MV-4-11 (cell line): Measurements from ENCODE around the gene GNPDA1.

Experiments used
- DNase-seq: peaks from one replicate; lab custom pipeline; 2025; lab: John Stamatoyannopoulos, UW

Gene GNPDA1

DNA sequence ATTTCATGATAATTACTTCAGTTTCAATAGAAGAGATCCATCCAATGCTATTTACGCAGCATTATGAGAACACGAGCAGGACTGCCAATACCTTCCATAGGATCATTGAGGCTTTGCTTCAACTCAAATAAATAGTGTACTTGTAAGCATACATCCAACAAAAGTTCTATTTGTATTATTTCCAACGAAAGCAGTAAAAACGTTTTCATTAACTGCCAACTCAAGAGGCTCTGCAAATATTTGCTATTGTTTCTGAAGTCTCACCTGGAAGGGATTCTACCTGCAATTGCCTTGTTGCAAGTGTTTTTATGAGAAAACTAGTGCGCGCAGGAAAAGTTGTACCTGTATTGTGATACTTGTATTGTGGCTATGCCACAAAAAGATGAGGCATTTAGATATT lies 11.0 kb upstream of the GNPDA1 start:
- DNase-seq: no peak

GRCh38 chr5:142020122-142020659 lies 7.4 kb upstream of the GNPDA1 start:
- no peak for DNase-seq

DNA sequence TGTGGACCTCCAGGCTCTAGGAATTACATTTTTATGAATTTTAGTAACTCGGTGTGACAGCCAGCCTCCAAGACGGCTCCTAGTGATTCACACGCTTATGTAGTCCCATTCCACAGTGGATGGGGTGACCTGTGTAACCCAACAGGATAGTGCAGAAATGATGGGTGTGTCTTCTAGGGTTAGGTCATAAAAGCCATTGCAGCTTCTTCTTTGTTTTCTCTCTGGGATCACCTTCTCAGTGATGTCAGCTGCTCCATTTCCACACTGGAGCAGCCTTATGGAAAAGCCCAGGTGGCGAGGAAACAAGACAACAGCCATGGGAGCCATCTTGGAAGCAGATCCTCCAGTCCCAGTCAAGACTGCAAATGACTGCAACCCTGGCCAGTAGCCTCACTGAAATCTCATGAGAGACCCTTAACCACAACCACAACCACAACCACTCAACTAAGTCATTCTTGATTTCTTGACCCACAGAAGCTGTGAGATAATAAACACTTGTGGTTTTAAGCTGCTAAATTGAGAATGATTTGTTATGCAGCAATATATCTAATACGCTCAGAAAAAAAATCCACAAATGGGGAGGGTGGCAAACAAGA lies 5.1 kb upstream of the GNPDA1 start:
- DNase-seq: peak; percentile 73

GRCh38 chr5:142016556-142016955 lies 3.7 kb upstream of the GNPDA1 start:
- no peak for DNase-seq

DNA sequence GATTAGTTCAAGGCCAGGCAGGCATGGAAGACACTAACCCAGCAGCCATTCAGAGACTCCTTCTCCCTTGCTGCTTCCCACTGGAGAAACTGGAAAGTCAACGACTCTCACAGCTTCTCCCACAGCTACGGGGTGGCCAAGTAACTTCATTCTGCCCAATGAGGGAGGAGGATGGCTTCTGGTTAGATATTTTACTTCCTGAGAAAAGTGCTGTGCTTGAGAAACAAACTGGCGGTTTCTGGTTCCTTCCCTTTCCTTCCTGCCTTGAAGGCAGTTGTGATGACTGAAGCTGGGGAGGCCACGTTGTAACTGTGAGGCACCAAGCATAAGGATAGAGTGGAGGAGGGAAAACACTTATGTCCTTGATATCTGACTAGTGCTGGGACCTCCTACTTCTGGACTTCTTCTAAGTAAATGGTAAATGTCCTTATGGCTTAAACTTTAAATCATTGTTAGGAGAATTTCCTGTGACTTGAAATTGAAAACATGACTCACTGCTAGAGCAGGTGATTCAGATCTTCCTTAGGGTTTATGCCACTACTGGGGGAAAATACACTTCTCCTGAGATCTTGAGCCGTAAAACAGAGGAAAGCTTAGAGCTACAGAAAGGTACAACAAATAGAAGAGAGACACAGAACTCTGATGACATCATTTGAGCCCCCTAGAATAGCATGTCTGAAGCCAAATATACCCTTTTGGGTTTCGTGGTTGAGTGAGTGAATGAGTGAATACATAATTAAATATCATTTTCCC lies 3.1 kb upstream of the GNPDA1 start:
- DNase-seq: peak; percentile 88

DNA sequence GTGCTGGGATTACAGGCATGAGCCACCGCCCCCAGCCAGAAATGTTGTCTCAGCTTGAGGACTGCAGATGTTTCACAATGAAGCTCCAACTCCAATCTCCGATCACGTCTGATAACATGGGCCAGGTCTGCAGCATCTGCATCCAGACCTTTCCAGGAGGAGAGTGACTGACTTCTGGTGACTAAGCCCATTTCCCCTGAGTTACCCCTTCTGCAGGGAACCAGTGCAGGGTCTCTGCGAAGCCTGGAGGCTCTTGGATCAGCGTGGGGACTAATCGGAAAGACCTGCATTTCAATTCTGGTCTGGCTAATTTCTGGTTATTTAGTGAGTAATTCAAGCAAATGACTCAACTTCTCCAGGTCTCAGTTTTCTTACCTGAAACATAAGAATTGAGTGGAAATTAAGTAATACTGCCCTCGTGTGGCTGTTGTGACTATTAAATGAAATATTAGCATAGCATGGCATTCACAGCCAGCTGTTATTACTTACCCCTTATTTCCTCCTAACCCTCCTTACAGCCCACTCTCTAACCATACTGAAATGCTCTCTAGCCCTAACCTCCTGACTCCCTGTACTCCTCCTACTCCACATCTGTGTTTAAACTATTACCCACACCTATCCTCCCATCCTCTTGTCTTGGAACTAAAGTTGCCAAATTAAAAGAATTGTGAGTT lies 2.2 kb upstream of the GNPDA1 start:
- DNase-seq: peak; percentile 40

- no peak for DNase-seq
Observed at GRCh38 chr5:142013734-142014521, 1.1 kb upstream of the GNPDA1 start.

DNA sequence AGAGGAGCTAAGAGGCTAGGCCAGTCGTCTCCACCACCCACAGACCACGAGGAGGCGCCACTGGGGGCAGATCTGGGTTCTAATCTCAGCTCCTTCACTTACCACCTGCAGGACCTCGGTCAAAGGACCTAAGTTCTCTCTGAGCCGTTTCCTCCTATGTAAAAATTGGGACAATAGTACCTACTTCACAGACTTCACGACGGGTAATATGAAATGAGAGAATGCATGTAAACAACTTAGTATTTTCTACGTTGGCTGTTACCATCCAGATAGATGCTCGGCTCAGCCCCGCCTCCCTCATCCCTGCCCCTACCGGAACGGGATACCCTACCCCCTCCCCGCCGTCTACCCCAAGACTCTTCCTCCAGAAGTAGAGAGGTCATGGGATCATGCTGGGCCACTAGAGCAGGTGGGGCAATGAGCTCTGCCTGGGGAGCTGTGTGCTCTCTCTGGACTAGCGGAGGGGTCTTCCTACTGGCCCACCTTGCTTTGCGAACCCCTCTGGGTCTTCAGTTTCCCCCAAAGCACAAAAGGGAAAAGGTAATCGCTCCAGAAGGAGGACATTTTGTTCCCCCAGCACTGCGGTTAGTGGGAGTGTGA lies 541 bp downstream of the GNPDA1 start:
- peak; percentile 24 for DNase-seq

DNA sequence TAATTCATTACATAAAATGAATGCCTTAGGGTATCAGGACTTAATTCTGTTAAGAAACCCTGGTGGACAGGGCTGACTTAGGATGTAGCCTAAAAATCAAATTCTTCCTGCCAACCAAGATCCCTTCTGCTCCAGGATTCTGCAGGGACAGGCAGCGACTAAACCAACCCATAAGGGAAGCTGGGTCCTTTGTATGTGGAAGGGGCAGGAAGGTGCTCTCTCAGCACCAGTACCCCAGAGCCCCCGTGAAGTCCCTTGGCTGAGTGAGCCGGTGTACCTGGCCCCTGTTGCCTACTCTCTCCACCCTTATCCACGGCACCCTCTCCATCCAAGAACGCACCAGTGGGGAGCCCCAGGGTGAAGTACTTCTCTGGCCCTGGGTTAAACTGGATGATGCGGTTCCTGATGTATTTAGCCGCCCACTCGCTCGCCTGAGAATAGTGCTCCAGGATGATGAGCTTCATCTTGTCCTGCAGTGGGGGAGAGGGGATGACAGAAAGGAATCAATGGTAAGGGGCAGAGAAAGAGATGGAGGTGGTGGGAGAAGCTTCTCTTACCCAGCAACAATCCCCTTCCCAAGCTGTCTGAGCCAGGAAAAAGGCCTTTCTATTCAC lies 1.1 kb downstream of the GNPDA1 start:
- no peak for DNase-seq

- DNase-seq: no peak
Observed at GRCh38 chr5:142009886-142010285, 2.9 kb downstream of the GNPDA1 start.

- DNase-seq: no peak
Observed at GRCh38 chr5:142008813-142009212, 4.0 kb downstream of the GNPDA1 start.

- no peak for DNase-seq
Observed at GRCh38 chr5:142007237-142007544, 5.6 kb downstream of the GNPDA1 start.

- peak; percentile 90 for DNase-seq
Observed at GRCh38 chr5:142006363-142007236, 6.2 kb downstream of the GNPDA1 start.

DNA sequence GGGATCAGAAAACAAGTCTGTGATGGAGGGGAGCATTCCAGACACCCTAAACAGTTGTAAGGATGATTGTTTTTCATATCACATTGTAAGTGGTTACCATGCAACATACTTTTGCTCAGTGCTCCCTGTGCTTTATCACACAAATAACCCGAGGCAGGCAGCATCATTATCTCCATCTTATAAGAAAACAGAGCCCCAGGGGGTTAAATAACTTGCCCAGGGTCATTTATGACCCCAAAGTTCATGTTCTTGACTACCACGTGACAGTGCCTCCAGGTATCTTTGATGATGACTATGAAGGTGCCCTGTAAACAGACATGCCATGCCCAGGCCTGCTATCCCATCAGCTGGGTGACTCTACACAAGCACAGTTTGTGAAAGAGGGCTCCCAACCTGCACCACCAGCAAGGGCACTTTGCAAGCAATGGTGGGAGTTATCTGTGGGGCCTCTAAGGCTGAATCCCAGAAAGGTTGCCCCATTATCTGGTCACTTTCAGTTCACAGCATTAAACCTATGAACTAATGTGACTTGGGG lies 9.5 kb downstream of the GNPDA1 start:
- DNase-seq: no peak

DNA sequence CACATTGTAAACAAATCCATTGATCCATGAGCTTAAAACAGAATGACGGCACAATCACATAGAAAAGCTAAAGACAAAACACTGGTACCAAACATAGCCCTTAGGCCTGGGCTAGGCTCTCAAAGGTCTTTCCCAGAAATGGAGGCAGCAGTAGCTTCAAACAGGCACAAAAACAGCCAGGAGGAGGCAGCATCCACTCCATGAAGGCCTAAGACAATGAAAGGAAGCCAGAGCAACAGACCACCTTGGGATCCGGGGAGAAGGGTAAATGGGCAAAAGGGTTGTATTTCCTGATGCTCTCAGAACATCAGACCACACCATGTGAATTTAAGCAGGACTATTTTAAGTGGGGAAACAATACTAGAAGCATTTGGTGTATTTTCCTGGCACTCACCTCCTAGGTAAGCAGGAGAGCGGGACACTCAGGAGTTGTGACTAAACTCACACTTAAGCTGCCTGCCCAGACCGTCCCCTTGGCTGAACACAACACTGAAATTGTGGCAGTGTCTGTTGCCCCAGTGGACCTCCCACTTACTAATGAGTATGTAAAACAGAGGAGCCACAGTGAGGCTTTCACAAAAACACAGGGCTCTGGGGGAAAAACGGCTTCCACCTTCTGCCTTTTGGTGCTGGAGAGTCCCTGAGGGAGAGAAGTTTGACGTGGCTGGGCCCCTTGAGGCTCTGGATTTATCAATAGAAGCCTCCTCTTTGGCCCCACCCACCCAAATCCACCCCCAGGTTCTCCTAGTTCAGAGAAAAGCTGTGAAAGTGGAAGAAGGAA lies 11.9 kb downstream of the GNPDA1 start:
- DNase-seq: peak; percentile 21

GRCh38 chr5:142000173-142000572 lies 12.7 kb downstream of the GNPDA1 start:
- no peak for DNase-seq

- no peak for DNase-seq
Observed at GRCh38 chr5:141997358-141997960, 15.4 kb downstream of the GNPDA1 start.

GRCh38 chr5:141995656-141996055 lies 17.2 kb downstream of the GNPDA1 start:
- DNase-seq: no peak

DNA sequence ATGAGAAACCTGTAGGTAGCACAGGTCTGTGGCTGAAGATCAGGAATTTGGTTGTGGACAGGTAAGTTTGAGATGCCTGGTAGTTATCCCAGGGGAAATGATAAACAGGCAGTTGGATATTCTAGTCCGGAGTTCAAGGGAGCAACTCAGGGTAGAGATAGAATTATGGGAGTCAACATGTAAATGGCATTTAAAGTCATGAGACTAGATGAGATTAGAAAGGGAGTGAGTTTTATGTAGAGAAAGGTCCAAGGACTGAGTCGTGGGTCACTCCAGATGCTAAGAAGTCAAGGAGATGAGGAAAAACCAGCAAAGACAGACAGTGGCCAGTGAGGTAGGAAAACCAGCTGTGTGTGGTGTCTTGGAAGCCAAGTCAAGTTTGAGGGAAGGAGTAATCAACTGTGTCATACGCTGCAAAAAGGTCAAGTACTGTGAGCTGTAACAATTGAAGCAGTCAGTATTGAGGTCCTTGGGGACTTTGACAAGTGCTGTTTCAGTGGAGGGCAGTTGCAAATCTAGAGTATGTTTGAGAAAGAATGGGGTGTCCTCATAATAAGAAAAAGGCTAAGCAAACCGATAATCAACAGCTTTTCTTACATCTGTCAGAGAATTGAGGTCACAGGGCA lies 18.2 kb downstream of the GNPDA1 start:
- no peak for DNase-seq
